Breast epithelium (tissue), 3 donors: ENCODE data around the gene TRPM3.

ENCODE experiments used
- POLR2A ChIP-seq: fragments of 450-650 bp; IDR thresholded peaks from one replicate; pipeline ENCODE4 v1.6.1; 2016; ENCODE audit warnings: antibody characterized with exemption, mild to moderate bottlenecking, moderate library complexity
- POLR2AphosphoS5 ChIP-seq, 3 donors: sonication (generic); formaldehyde crosslinking; IDR thresholded peaks; one replicate each; pipeline ENCODE4 v1.6.1; 2017; ENCODE audit warnings: antibody characterized with exemption in 3 of 3
- TF ChIP-seq, protein P1 (sequence below), 3 donors: fragments of 450-650 bp; IDR thresholded peaks; one replicate each; pipeline ENCODE4 v1.5.1; 2016 to 2017; ENCODE audit warnings: antibody characterized with exemption in 3 of 3, mild to moderate bottlenecking in 3 of 3, moderate library complexity in 3 of 3

DNA sequence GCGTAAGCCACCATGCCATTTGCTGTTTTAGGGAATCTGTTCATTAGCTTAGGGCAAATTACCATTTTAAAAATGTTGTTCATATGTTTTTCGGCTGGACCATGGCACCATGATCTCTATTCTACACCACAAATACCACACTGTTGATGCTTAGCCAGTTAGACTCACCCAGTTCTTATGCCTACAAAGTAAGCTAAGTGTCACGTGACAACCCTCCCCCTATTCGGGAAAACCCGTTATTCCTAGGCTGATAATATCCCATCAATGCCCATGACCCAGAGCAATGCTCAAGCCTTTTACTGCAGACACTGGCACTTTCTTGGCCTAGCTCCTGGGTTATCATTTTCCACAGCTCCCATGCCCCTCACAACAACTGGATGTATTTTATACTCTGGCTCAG lies 426.7 kb downstream of the TRPM3 start:
- TF ChIP-seq, protein P1, sequence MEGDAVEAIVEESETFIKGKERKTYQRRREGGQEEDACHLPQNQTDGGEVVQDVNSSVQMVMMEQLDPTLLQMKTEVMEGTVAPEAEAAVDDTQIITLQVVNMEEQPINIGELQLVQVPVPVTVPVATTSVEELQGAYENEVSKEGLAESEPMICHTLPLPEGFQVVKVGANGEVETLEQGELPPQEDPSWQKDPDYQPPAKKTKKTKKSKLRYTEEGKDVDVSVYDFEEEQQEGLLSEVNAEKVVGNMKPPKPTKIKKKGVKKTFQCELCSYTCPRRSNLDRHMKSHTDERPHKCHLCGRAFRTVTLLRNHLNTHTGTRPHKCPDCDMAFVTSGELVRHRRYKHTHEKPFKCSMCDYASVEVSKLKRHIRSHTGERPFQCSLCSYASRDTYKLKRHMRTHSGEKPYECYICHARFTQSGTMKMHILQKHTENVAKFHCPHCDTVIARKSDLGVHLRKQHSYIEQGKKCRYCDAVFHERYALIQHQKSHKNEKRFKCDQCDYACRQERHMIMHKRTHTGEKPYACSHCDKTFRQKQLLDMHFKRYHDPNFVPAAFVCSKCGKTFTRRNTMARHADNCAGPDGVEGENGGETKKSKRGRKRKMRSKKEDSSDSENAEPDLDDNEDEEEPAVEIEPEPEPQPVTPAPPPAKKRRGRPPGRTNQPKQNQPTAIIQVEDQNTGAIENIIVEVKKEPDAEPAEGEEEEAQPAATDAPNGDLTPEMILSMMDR (IDR thresholded peaks at IDR 0.05): no peak
- no peak for TF ChIP-seq POLR2AphosphoS5 (IDR thresholded peaks at IDR 0.05)
- no peak for TF ChIP-seq POLR2A
